Suprapubic skin (tissue), 4 donors: Measurements from ENCODE around the gene FUBP1. TPM values are rescaled to one million over a fixed set of nuclear protein-coding genes. Genes with fewer than 3 reads are reported as not detected.

Experiments used
- total RNA-seq, 4 donors: library from RNA; depleted of rRNA; stranded (reverse); fragments of >200 nt; gene quantifications; one replicate each; pipeline ENCODE4 v1.1.0, GENCODE V29; 2016

Gene FUBP1
- total RNA-seq, 4 donors from 2014 or later: 57.9 to 178 (median 68.5) TPM

Other genes starting within 250 kb of the FUBP1 start
- gene USP33, start 219.2 kb downstream of the FUBP1 start, total RNA-seq: 100 to 1,000 TPM in 1 of 4 donors, 10 to 100 TPM in 3; 45.3 to 108 (median 53.6) TPM
- 10 to 100 TPM in 2 of 4 donors, 1 to 10 TPM in 2; 7.6 to 17.6 (median 10.2) TPM for gene MIGA1, start 199.4 kb downstream of the FUBP1 start, total RNA-seq
- gene NEXN, start 90.4 kb downstream of the FUBP1 start, total RNA-seq: 1 to 10 TPM in 3 of 4 donors, under 1 TPM in 1; 0.60 to 3.3 (median 2.1) TPM
- 10 to 100 TPM; 16.8 to 30.2 (median 24.9) TPM for gene DNAJB4, start 25.9 kb upstream of the FUBP1 start, total RNA-seq
- gene GIPC2, start 66.9 kb upstream of the FUBP1 start, total RNA-seq: 1 to 10 TPM; 4.2 to 5.9 (median 4.5) TPM